Stimulated activated naive CD8-positive, alpha-beta T cell treated with anti-CD3 and anti-CD28 coated beads, Interleukin-15, Interleukin-2, amounts not matched to agents 100 U/mL and 50 U/mL, for 24 hours (primary cell): ENCODE measurements around the gene SLC17A4.

Source experiments
- ATAC-seq: fragments of 150-1000 bp; cut with Tn5 transposase; one replicate; pipeline ENCODE4 v1.10.0; 2021
- DNase-seq: peaks from one replicate; pipeline ENCODE4 v3.0.0; 2021

SLC17A4 gene

DNA sequence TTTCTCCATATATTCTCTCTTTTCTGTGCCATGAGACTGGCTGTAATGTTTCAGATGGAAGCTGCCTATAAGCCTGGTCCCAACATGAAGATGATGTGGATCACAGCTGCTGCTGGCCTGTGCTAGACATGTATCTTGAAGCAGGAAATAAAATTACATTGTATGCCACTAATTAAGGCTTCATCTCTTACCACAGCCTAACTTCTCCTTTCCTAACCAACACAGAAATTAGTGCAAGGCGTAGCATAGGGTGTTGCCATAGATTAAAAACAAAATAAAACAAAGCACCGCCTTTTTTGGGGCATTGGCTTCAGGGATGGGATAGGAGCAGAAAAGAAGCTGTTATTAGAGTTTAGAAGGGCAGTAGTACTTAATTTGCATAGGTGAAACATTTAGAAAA, 4.7 kb upstream of the SLC17A4 start:
- no peak for DNase-seq
- no peak for ATAC-seq

DNA sequence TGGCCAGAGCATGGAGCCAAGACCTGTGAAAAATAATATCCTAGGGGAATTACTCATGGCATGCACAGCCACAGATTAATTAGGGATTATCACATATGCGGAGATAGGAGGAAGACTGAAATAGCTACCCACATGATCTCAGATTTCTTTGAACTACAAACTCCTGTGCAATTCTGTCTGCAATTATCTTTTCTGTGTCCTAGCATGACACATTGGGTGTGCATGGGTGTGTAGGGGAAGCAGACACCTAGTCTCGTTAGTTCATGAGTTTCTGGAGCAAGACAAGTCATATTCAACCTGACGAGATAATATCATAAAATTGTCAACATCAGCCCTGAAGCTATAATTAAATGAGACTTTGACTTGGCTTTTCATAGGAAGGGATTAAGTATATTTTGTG, 3.6 kb upstream of the SLC17A4 start:
- DNase-seq, result no peak

DNA sequence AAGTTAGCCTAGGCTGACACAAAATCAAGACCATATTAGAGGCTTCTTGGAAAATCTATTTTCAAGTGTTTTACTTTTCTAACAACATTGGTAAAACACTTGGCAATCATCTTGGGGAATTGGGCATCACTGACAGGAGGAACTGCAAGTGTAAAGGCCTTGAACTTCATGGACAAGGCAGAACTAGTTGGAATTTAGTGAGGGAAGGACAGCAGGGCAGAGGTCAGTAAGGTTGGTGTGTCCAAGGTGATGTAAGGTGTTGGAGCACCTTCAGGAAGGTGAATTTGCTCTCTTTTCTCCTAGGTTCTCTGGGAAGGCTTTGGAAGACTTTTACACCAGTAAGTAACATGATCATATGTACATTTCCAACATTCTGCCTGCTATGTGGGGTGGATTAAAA, 1.5 kb upstream of the SLC17A4 start:
- DNase-seq (no peak), ATAC-seq (no peak)

More for the DNA sequence above, 3.6 kb upstream of the SLC17A4 start:
- no peak for ATAC-seq

DNA sequence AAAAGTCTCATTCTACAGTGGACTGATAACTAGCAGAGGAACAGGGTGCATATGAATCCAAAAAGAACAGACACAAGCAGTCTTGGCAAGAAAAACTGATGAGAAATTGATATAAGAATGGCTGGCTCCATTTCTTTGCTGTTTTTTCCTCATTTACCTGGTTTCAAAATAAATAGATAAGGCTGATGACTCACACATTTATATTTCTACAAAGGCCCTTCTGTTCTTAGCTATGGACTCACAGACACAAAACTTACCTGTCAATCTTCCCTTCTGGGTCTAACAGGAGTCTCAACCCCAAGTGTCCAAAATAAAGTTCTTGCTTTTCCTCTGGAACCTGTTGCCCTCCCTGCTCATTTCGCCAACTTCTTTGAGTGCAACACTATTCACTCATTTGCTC, 941 bp downstream of the SLC17A4 start:
- DNase-seq, result no peak
- ATAC-seq, result no peak

DNA sequence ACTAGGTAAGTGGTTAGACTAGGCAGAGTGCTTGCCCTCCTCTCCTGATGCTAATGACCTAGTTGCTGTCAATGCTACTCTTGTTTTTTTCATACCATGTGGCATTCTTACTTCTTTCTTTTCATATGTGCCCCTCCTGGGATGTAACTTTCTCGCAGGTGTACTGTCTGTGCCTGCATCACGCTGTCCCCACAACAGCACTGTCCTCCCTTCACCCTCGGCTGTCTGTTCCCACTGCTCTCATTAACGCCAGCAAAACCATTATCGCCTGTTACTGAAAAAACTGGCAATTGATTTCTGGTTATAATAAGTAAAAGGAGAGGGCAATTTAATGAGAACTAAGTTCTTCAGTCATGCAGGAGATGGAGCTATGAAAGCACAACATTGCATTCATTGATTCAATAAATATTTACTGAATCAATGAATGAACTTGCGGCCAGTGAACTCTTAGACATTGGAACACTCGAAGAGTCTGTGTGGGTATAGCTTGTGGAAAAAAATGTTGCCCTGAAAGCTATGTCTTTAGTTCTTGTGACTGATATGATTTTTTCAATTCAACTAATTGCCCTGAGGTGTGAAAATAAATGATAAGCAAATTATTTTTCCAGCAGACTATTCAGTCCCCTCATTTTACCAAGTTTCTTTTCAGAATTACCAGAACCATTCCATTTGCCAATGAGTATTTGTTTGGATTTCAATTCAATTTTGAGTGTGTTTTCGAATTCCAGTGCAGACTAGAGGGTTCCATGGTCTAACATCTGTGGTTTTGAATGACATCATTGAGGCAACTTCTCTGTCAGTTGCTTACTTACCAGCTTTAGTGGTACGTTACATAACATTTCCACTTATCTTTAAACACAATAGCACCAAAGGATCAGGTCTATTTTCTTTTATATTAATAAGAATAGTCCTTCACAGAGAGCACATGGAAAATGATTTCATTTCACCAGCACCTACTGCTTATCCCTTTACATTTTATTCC, 2.1 kb downstream of the SLC17A4 start:
- DNase-seq, result no peak

DNA sequence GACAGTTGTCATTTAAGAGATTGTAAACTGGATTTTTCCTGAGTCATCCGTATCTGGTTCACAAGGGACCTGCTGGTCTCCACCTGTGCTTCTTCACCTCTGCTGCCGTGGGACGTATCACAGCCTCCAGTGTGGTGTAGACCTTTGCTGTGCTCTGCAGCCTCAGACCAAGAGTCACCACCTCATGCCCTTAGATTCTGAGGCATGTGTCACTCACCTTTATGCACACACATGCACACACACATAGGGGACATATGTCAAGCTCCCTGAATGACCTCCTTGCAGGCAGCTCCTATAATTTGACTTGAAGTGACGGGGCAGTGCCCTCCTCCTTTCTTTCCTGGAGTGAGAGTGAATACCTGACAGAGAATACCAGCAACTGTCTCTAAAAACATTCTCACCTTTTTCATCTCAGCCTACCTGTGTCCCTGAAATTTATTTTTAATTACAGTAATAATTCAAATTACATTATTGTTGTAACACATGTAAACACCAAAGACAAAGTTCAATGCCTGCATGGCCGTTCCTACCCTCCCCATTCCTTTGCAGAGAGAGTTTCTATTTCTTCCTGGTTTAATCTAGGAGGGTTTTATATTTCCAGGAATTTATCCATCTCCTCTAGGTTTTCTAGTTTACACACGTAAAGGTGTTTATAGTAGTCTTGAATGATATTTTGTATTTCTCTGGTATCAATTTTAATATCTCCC, 3.5 kb downstream of the SLC17A4 start:
- DNase-seq, result no peak
- no peak for ATAC-seq

More for the DNA sequence above, 2.1 kb downstream of the SLC17A4 start:
- no peak for ATAC-seq

DNA sequence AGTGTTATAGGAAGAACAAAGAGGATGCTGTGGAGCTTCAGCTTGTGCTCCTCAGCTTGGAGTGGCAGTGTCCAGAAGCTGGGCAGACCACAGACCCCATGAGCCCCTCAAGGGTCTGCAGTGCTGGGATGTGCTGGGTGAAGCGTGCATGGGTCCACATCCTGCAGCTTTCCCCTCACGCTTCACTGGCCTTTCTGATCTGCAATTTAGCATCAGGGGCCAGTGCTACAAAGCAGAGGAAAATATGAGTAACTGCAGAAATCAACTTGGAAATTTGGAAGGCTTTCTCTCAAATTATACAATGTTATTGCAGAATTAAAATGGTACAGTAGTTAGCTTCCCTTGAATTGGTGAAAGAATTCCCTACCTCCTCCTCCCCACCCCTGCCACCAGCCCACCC, 10.1 kb downstream of the SLC17A4 start:
- ATAC-seq (no peak), DNase-seq (no peak)

DNA sequence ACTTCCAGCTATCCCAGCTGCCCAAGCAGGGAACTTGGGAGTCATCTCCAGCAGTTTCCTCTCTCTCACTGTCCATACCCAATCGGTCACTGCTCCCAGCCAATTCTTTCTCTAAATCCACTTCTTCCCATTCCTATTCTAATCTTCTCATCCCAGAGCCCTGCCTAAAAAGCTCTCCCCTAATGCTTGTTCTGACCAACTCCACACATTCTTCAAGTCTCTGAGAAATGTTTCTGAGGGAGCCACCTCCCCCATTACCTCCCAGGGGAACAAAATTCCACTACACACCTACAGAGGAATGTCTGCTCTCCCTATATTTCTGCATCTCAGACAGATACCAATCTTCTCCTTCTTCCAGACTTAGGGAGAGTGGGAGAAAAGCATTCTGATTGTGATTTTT, 14.0 kb downstream of the SLC17A4 start:
- DNase-seq, result no peak
- ATAC-seq, result no peak

DNA sequence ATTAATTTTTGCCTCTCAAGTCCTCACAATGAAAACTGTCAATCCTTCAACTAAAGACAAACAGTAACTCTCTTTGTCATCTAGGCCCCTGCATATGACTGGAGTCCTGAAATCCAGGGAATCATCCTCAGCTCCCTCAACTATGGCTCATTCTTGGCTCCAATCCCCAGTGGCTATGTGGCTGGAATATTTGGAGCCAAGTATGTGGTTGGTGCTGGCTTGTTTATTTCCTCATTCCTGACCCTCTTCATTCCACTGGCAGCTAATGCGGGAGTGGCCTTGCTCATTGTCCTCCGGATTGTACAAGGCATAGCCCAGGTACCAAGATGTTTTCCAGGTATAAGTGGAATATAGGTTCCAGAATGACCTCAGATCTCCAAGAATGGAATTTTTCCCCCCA, 15.4 kb downstream of the SLC17A4 start:
- no peak for ATAC-seq
- DNase-seq, result no peak

DNA sequence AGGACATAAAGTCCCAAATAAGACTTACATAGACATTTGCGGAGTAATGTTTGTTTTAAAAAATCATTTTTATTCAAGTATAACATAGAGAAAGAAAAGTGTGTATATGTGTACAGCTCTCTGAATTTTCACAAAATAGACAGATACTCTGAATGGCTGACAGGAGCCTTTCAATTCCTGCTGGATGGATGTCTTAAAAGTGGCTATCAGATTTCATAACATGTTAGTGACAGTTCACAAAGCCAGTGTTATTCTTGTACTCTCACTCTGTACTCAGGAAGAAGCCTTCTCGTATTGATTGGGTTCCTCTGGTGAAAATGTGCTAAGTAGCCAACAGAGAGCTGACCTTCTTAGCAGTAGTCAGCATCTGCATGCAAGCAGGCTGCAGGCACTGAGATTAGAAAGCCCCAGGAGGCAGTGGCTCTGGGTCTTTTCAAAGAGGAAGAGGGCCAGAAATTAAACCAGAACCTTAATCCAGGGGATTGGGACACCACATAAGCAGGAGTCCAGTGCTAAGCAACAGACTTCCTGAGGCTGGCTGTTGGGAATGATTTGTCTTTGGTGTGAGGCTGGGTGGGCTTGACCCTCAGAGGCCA, 19.7 kb downstream of the SLC17A4 start:
- DNase-seq (no peak), ATAC-seq (no peak)

DNA sequence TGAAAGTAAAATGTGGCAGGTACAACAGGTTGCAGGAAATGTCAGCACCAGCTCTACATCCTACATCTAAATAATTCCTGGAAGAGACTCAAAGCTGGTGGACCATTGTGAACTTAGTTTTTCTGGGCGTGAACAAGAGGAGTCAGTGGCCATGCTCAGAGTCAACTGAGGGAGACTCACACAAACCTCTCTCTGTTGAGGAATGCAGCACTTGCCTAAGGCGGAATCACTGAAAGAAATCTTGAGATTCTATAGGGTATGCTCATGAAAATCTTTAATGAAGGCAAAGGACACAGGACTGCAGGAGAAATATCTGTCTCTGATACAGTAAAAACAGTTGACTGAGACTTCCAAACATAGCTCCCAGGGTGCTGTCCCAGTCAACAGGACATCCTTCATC, 22.5 kb downstream of the SLC17A4 start:
- no peak for ATAC-seq
- no peak for DNase-seq

DNA sequence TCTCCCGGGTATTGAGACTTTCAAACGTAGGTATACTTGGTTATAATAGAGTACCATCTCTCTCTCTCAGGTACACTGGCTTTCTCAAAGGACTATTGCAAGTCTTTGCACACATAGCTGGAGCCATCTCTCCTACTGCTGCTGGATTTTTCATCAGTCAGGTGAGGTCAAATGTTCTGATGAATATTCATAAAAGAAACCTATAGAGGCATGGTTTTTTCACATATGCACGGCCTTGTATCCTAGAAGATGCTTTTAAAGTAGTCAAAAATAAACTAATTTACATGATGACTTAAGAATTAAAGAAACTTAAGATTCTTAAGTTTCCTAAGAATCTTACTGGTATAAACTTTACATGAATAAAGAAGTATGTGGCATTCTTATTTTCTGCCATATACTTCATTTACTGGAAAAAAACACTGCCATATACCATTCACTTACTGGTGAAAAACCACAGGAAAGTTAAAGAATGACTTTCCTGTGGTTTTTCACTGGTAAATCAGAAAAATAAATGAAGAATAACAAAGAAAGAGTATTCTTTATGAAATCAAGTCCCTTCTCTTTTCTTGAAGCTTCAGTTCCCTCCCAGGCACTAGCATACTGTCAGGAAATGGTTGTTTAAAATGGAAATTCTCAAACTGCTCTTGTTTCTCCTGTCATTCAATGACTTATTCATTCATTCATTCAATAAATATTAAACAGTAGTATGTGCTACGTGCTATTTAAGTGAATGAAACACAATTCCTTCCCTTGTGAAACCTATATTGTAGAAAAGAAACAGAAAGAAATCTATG, 23.5 kb downstream of the SLC17A4 start:
- DNase-seq (no peak), ATAC-seq (peak; percentile 43)

DNA sequence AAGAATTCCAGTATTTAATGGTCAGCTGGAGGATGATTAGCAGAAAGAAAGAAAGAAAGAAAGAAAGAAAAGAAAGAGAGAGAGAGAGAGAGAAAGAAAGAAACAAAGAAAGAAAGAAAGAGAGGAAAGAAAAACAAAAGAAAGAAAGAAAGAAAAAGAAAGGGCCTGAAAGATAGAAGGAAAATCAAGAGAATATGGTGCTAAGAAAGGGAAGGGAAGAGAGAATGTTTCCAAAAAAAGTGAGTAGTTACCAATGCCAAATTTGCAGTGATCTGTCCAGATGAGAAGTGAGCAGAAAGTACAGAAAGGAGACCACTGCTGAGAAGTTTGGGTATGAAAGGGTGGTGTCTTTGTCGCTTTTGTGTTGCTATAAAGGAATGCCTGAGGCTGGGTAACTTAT, 26.6 kb downstream of the SLC17A4 start:
- DNase-seq, result no peak
- ATAC-seq, result no peak

DNA sequence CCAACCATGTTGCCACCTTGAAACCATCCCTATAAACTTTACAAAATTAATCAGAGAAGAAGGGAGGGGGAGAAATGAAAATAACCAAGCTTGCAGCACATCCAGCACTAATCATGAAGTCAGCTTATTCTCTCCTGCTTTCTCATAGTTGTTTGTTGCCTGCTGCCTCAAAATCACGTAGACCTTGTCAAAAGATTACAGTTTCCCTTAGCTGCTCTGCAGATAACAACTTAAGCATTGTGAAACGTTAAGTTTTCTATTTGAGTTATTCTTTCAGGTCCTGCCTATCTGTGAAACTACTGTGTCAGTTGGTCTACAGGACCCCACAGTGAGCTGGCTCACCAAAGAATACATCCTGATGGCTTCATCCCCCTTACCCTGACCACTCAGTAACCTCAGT, 32.9 kb downstream of the SLC17A4 start:
- DNase-seq, result no peak
- no peak for ATAC-seq

DNA sequence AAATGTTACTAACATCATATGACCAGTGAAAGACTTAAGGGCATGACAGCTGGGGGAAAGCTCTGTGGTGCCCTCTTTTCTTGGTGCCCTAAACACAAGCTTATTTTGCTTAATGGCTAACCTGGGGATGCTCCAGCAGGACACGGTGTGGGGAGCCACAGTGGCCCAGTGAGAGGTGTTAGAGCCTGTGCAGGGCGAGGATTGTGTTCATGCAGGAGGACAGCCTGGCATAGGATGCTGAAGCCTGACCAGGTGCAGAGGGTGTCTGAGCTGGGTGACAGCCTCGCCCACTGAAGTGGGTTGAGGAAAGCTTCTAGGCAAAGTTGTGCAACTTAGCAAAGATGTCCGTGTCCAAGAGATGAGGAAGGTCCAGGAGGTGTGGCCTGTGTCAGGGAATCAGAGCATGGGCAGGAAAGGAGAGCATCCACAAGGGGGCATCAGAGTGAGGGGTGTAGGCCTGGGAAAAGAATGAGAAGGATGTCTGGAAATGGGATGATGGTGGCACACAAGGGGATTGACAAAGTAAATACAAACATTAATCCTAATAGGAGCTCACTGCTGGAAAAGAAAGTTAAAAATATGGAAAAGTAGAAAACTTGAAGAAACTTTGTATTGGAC, 33.9 kb downstream of the SLC17A4 start:
- peak; percentile 54 for DNase-seq

DNA sequence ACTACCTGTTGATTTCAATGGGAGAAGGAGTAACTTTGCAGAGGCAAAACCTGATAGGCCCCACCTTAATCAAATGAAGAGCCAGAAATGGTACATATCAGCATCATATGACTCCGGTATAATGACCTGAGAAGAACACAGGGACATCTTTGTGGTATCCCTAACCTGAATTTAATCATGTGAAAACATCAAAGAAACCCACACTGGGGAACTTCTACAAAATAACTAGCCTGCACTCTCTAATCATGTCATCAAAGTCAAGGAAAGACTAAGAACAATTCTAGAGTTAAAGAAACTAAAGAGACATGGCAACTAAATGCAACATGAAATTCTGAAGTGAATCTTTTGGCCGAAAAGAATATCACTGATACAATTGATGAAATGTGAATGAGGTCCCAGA, 34.9 kb downstream of the SLC17A4 start:
- ATAC-seq (no peak), DNase-seq (no peak)

More for the DNA sequence above, 33.9 kb downstream of the SLC17A4 start:
- no peak for ATAC-seq

DNA sequence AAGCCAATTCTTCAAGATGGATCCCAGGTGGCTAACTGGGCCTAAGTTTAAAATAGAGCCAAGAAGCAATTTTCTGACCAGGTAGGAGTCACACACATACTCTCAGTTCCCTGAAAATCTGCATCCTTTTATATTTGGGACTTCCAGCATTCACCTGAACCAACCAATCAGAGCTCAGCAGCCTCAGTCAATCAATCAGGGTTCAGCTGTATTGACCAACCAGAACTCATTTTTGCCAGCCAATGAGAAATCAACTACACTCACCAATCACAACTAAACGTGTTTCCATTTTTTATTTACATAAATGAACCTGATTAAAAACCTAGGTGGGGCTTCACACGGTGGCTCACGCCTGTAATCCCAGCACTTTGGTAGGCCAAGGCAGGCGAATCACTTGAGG, 37.5 kb downstream of the SLC17A4 start:
- ATAC-seq (no peak), DNase-seq (no peak)

DNA sequence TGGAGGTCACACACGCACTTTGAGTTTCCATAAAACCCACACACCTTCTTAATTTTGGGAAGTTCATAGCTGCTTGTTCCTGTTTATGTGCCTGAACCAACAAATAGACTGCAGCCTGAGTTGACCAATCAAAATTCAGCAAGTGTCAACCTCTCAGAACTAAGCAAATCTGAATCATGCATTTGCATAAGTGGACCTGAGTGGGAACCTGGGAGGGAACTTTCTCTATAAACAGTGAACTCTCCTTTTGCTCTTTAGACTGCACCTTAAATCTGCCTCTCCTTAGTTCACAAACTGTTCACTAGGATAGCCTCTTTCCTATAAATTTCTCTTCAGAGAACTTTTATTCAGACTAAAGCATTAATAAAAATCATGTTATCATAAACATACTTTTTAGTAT, 39.4 kb downstream of the SLC17A4 start:
- DNase-seq (no peak), ATAC-seq (no peak)

DNA sequence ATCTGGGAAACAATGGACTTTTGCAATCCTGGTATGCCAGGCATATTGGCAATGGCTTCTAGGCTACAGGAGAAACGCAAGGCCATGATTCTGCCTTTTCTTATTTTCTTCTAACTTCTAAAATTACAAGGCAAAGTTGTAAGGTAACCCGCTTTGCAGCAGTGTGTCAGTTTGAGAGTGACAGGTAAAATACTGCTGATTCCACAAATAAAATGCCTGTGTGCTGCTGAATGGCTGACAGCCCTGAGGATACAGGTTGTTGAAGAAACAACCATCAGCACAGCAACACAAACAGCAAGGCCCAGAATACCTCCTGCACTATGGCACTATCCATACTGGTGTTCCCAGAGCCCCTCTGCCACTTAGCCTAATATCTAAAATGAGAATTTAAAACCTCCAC, 40.2 kb downstream of the SLC17A4 start:
- ATAC-seq (no peak), DNase-seq (no peak)

DNA sequence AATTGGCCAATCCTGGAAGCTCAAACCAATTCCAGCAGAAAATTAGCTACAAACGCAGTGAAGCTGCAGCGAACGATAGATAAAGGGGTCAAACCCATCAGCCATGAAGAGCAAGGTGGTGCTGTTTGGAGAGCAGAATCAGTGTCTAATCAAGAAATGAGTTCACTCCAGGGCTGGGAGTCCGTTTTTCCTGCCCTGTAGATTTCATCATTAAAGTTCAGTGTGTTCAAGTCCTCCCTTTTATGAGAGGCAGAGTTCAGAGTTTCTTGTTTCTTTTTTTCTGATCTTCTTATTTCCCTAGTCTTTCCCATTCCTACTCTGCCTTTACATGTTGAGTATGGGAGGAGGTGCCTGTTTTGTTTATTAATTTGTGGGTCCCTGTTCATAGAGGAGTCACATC, 46.9 kb downstream of the SLC17A4 start:
- DNase-seq, result no peak
- ATAC-seq, result no peak

DNA sequence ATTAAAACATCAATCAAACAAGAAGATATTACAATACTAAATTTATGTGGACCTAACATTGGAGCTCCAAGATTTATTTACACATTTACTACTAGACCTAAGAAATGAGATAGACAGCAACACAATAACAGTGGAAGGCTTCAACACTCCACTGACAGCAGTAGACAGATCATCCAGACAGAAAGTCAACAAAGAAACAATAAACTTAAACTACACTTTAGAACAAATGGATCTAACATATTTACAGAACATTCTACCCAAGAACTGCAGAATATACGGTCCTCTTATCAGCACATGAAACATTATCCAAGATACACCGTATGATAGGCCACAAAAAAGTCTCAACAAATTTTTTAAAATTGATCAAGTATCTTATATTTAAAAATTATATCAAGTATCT, 50.3 kb downstream of the SLC17A4 start:
- ATAC-seq, result no peak
- DNase-seq, result no peak

DNA sequence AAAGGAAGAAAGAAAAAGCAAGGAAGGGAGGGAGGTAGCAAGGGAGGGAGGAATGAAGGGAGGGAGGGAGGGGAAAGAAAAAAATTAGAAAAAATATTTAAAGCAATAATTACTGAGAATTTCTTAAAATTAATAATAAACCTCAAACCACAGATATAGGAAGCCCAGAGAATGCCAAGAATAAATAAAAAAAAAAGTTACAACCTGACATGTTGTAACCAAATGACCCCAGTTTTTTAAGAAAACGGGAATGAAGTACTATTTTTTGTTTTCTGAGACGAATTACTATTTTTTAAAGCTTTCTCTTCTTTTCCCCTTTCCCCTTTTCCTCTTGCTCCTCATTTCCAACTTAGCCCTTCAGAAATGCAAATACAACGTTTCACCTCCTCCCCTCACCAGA, 60.7 kb downstream of the SLC17A4 start:
- ATAC-seq (no peak), DNase-seq (no peak)
